HEK293T (cell line): Measurements from ENCODE around the gene MYO7B.

Source experiments
- CTCF ChIA-PET: fragments of 350-600 bp; formaldehyde crosslinking; extraction: SDS; loops from one replicate; lab custom pipeline; 2021; ENCODE audit warnings: antibody characterized with exemption, inconsistent platforms; lab: Yijun Ruan, JAX
- POLR2A ChIA-PET: fragments of 350-600 bp; formaldehyde crosslinking; extraction: SDS; loops from one replicate; lab custom pipeline; 2020; ENCODE audit warnings: antibody characterized with exemption, inconsistent platforms; lab: Yijun Ruan, JAX
- DNase-seq: peaks from one replicate; pipeline ENCODE4 v3.0.0; 2012; ENCODE audit warnings: mixed read lengths; ENCODE audit errors: extremely low spot score
- ARNT ChIP-seq: fragments of 450-650 bp; IDR thresholded peaks from 2 replicates; pipeline ENCODE4 v1.6.1; 2017; ENCODE audit warnings: mild to moderate bottlenecking
- BHLHE40 ChIP-seq: fragments of 450-650 bp; IDR thresholded peaks from 2 replicates; pipeline ENCODE4 v1.6.1; 2016; ENCODE audit warnings: mild to moderate bottlenecking, moderate library complexity, borderline replicate concordance
- CTBP1 ChIP-seq: fragments of 450-650 bp; IDR thresholded peaks from 2 replicates; pipeline ENCODE4 v1.6.1; 2016; ENCODE audit warnings: borderline replicate concordance
- ELF4 ChIP-seq: fragments of 450-650 bp; IDR thresholded peaks from 2 replicates; pipeline ENCODE4 v1.6.1; 2017; ENCODE audit warnings: antibody characterized with exemption
- FOXA1 ChIP-seq: fragments of 450-650 bp; IDR thresholded peaks from 2 replicates; pipeline ENCODE4 v1.6.1; 2016; ENCODE audit warnings: mild to moderate bottlenecking
- FOXK2 ChIP-seq: fragments of 450-650 bp; IDR thresholded peaks from 2 replicates; pipeline ENCODE4 v1.6.1; 2016; ENCODE audit warnings: mild to moderate bottlenecking
- FOXM1 ChIP-seq: fragments of 450-650 bp; IDR thresholded peaks from 2 replicates; pipeline ENCODE4 v1.6.1; 2017; ENCODE audit warnings: mild to moderate bottlenecking, borderline replicate concordance
- HDGF ChIP-seq: fragments of 450-650 bp; IDR thresholded peaks from 2 replicates; pipeline ENCODE4 v1.6.1; 2017; ENCODE audit warnings: antibody characterized with exemption, borderline replicate concordance
- L3MBTL2 ChIP-seq: fragments of 450-650 bp; conservative IDR thresholded peaks from 2 replicates; pipeline ENCODE4 v1.6.1; 2016; ENCODE audit warnings: mild to moderate bottlenecking
- LEF1 ChIP-seq: fragments of 450-650 bp; IDR thresholded peaks from 2 replicates; pipeline ENCODE4 v1.6.1; 2017; ENCODE audit warnings: mild to moderate bottlenecking, borderline replicate concordance
- NFRKB ChIP-seq: fragments of 450-650 bp; IDR thresholded peaks from 2 replicates; pipeline ENCODE4 v1.6.1; 2016; ENCODE audit warnings: mild to moderate bottlenecking, moderate library complexity
- SP1 ChIP-seq: fragments of 450-650 bp; IDR thresholded peaks from 2 replicates; pipeline ENCODE4 v1.6.1; 2017
- SUZ12 ChIP-seq: fragments of 450-650 bp; IDR thresholded peaks from 2 replicates; pipeline ENCODE4 v1.6.1; 2016; ENCODE audit warnings: mild to moderate bottlenecking
- TARDBP ChIP-seq: fragments of 450-650 bp; IDR thresholded peaks from 2 replicates; pipeline ENCODE4 v1.6.1; 2016
- ZNF384 ChIP-seq: fragments of 450-650 bp; IDR thresholded peaks from 2 replicates; pipeline ENCODE4 v1.6.1; 2016
- TF ChIP-seq, protein P1 (sequence below): fragments of 450-650 bp; IDR thresholded peaks from 2 replicates; pipeline ENCODE4 v1.6.1; 2016

MYO7B gene

DNA sequence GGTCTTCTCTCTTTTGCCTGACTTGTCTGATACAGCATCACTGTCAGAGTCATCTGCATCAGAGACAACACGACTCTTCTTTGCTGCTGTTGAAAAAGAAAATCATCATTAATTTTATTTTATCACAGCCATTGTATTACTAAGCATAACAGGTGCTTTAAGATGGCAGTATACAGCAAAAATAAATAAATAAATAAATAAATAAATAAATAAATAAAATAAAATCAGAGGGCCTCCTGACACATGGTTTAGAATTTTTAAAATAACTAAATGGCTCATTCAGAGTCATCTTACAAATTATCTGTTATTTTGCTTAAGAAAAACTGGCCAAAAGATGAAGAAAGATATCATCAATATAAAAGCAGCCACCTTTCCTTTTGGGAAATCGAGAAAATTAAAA lies 32.0 kb upstream of the MYO7B start:
- TF ChIP-seq FOXK2 (no peak), ELF4 (no peak), TARDBP (no peak), L3MBTL2 (no peak), FOXA1 (no peak), NFRKB (no peak), ARNT (no peak), CTBP1 (no peak), ZNF384 (no peak), LEF1 (no peak), HDGF (no peak), SP1 (no peak), SUZ12 (no peak), FOXM1 (no peak), BHLHE40 (no peak)
- TF ChIP-seq, protein P1, sequence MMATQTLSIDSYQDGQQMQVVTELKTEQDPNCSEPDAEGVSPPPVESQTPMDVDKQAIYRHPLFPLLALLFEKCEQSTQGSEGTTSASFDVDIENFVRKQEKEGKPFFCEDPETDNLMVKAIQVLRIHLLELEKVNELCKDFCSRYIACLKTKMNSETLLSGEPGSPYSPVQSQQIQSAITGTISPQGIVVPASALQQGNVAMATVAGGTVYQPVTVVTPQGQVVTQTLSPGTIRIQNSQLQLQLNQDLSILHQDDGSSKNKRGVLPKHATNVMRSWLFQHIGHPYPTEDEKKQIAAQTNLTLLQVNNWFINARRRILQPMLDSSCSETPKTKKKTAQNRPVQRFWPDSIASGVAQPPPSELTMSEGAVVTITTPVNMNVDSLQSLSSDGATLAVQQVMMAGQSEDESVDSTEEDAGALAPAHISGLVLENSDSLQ = no peak
- DNase-seq = no peak
- ChIA-PET POLR2A (no interaction called here), CTCF (no interaction called here)

DNA sequence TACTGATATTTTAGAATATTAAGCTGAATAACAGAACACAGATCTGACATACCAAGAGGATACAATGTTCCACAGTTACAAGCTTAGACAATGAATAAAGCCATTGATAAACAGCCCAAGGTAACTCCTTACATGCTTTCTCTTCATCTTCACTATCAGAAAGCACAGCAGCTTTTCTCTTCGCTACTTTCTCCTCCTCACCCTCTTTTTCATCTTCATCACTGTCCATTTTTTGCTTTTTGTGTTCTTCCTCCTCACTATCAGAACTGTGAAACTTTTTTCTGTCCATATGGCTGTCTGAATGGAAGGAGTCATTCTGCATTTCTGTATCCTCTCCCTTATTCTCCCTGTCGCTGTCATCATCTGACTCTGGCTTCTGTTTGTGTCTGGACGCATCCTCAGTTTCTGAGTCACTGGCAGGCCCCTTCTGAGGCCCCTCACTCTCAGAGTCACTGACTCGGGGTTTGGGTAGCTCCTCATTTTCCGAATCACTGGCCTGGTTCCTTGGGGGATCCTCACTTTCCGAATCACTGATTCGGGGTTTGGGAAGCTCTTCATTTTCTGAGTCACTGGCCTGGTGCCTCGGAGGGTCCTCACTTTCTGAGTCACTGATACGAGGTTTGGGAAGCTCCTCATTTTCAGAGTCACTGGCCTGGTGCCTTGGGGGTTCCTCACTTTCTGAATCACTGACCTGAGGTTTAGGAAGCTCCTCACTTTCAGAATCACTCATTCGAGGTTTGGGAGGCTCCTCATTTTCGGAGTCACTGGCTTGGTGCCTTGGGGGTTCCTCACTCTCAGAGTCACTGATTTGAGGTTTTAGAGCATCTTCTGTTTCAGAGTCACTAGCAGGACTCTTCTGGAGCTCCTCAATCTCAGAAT lies 30.7 kb upstream of the MYO7B start:
- CTCF ChIA-PET = no interaction called here
- POLR2A ChIA-PET = interaction anchor here (1.3 kb wide), 1 partner anchor 22 kb away, joined by 3 read pairs; the partner anchor contains the start of gene IWS1

DNA sequence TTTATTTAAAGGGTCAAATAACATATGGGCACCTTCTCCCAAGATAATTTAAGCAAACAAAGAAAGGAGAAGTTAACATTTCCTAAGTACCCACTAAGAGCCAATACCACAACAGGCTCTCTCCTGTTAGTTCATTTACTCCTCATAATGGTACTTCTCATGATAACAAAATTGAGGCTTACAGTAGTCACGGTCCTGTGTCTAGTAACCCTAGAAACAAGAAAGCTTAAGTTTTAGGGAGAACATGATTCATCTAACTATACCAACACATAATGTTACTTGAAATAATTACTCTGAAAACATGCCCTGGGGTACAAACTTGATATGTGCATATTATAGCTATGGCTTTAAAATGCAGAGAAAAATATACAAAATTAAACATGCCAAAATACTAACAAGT lies 29.0 kb upstream of the MYO7B start:
- ChIA-PET CTCF (no interaction called here), POLR2A (interaction anchor here (0.8 to 3.3 kb wide), 2 partner anchors 9 to 20 kb away, joined by 3 to 33 read pairs; partner anchors contain the start of gene IWS1)
- TF ChIP-seq LEF1 = no peak
- TF ChIP-seq NFRKB = no peak
- TF ChIP-seq BHLHE40 = no peak
- DNase-seq = no peak

More for the DNA sequence above, 30.7 kb upstream of the MYO7B start:
- no peak for DNase-seq
- TF ChIP-seq NFRKB = no peak
- TF ChIP-seq SP1 = no peak
- TF ChIP-seq BHLHE40 = no peak
- no peak for TF ChIP-seq ZNF384
- no peak for TF ChIP-seq FOXK2
- TF ChIP-seq L3MBTL2 = no peak
- TF ChIP-seq SUZ12 = no peak
- TF ChIP-seq FOXM1 = no peak
- TF ChIP-seq LEF1 = no peak
- TF ChIP-seq ARNT = no peak

DNA sequence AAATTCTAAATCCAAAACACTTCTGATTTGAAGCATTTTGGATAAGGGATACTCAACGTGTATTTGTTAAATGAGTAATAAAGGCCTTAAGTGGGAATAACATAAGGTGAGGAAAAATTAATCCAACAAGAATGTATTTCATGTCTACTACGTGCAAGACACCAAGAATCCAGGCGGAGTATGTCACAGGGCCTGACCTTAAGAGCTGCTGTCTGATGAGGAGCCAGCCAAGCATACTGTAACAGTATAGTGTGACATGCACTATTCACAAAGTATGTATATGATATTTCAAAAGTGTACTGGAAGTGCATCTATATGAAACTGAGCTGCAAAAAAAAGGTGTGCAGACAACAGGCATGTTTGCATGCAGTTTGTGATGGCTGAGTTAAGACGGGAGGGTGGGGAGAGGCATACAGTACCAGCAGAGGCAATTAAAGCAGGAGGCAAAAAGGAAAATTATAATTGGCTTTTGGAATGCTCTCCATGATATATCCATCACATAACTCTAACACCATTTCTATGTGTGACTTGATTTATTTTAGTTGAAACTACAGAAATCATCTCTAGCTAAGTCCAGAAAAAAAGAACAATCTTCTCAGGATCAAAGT lies 27.4 kb upstream of the MYO7B start:
- POLR2A ChIA-PET = interaction anchor here (3.3 kb wide), 1 partner anchor 18 kb away, joined by 33 read pairs; the partner anchor contains the start of gene IWS1
- DNase-seq = no peak
- CTCF ChIA-PET = no interaction called here
- no peak for TF ChIP-seq SP1
- no peak for TF ChIP-seq ELF4
- TF ChIP-seq LEF1 = no peak
- TF ChIP-seq ARNT = no peak
- no peak for TF ChIP-seq FOXK2
- TF ChIP-seq L3MBTL2 = no peak
- TF ChIP-seq CTBP1 = no peak
- no peak for TF ChIP-seq FOXA1
- TF ChIP-seq FOXM1 = no peak
- no peak for TF ChIP-seq ZNF384
- TF ChIP-seq NFRKB = no peak
- no peak for TF ChIP-seq BHLHE40
- TF ChIP-seq HDGF = no peak
- TF ChIP-seq, protein P1 = no peak
- TF ChIP-seq TARDBP = no peak
- no peak for TF ChIP-seq SUZ12

DNA sequence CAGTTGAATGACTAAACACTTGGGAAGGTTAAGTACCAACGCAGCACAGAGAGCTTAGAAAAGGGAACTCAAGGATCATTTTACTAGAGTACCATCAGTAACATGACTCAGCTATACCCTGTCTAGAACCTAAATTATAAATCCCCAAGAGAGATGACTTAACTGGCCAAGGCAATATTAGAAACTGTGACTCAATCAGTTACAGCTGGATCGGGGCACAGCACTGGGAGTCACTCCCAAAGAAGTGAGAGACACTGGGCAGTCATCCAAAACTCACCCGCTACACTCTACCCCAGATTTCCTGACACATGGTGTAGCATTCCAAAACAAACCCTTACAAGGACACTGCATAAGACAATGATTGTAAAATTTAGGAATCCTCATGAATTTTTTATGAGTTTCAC lies 26.9 kb upstream of the MYO7B start:
- ChIA-PET POLR2A (interaction anchor here (3.3 kb wide), 1 partner anchor 18 kb away, joined by 33 read pairs; the partner anchor contains the start of gene IWS1), CTCF (no interaction called here)
- DNase-seq = peak; percentile 69
- no peak for TF ChIP-seq BHLHE40
- TF ChIP-seq SUZ12 = no peak
- no peak for TF ChIP-seq ZNF384
- TF ChIP-seq LEF1 = no peak
- no peak for TF ChIP-seq FOXM1
- no peak for TF ChIP-seq ELF4
- no peak for TF ChIP-seq L3MBTL2
- no peak for TF ChIP-seq FOXK2
- peak; percentile 32; the same call in 1 of the 2 replicates for TF ChIP-seq CTBP1
- no peak for TF ChIP-seq SP1
- TF ChIP-seq, protein P1 = peak; percentile 63
